Neuronal stem cell (in vitro differentiated cells): Measurements from ENCODE around the gene GAK.

Source experiments
- DNase-seq: peaks from one replicate; pipeline ENCODE4 v3.0.0-alpha.2; 2013; ENCODE audit warnings: low spot score
- H2AFZ ChIP-seq: one replicate; pipeline ENCODE4 v1.6.1; 2013; ENCODE audit warnings: mild to moderate bottlenecking, low read length, inconsistent platforms
- H2AK5ac ChIP-seq: 2 replicates; pipeline ENCODE4 v1.6.1; 2013; ENCODE audit warnings: low read depth, mild to moderate bottlenecking, inconsistent platforms, low read length, moderate library complexity, mixed read lengths
- H2BK120ac ChIP-seq: 2 replicates; pipeline ENCODE4 v1.6.1; 2013; ENCODE audit warnings: low read depth, mild to moderate bottlenecking, inconsistent platforms, low read length, moderate library complexity, mixed read lengths
- H2BK12ac ChIP-seq: one replicate; pipeline ENCODE4 v1.6.1; 2013; ENCODE audit warnings: low read length, inconsistent platforms
- H2BK15ac ChIP-seq: 2 replicates; pipeline ENCODE4 v1.6.1; 2013; ENCODE audit warnings: mild to moderate bottlenecking, low read length, inconsistent platforms, mixed read lengths
- H2BK5ac ChIP-seq: one replicate; pipeline ENCODE4 v1.6.1; 2013; ENCODE audit warnings: inconsistent platforms, mild to moderate bottlenecking, low read length, moderate library complexity
- H3K14ac ChIP-seq: one replicate; pipeline ENCODE4 v1.6.1; 2013; ENCODE audit warnings: low read length, inconsistent platforms
- H3K18ac ChIP-seq: 2 replicates; pipeline ENCODE4 v1.6.1; 2013; ENCODE audit warnings: low read length, inconsistent platforms
- H3K23ac ChIP-seq: 2 replicates; pipeline ENCODE4 v1.6.1; 2013; ENCODE audit warnings: low read depth, mild to moderate bottlenecking, mixed read lengths, low read length, inconsistent platforms; ENCODE audit not compliant: poor library complexity
- H3K27ac ChIP-seq: replicated peaks from 3 replicates; pipeline ENCODE4 v1.5.1; 2013; ENCODE audit warnings: low read length, inconsistent platforms
- H3K27me3 ChIP-seq, 3 experiments: 2 replicates each; pipeline ENCODE4 v1.6.1; 2013; ENCODE audit warnings: low read length in 3 of 3, mild to moderate bottlenecking in 2 of 3, inconsistent platforms in 1 of 3, low read depth in 1 of 3, mixed read lengths in 1 of 3, moderate library complexity in 1 of 3; ENCODE audit not compliant: control insufficient read depth in 3 of 3, insufficient read depth in 3 of 3
- H3K36me3 ChIP-seq, 2 donors: replicated peaks in 1 of 2; 2 replicates each; pipeline ENCODE4 v1.6.1; 2013; ENCODE audit warnings: low read length in 2 of 2; ENCODE audit not compliant: control insufficient read depth in 2 of 2, insufficient read depth in 2 of 2
- H3K4ac ChIP-seq: 2 replicates; pipeline ENCODE4 v1.6.1; 2013; ENCODE audit warnings: inconsistent platforms, mild to moderate bottlenecking, low read length, moderate library complexity
- H3K4me1 ChIP-seq, 2 donors: 1 replicate in 1 of 2; 2 replicates in 1 of 2; pipeline ENCODE4 v1.6.1; 2013; ENCODE audit warnings: low read length in 2 of 2, low read depth in 1 of 2; ENCODE audit not compliant: control insufficient read depth in 2 of 2, insufficient read depth in 1 of 2
- H3K4me2 ChIP-seq: one replicate; pipeline ENCODE4 v1.6.1; 2013; ENCODE audit warnings: mild to moderate bottlenecking, low read length, inconsistent platforms; ENCODE audit not compliant: insufficient read depth, poor library complexity, severe bottlenecking
- H3K4me3 ChIP-seq, 2 donors: 2 replicates each; pipeline ENCODE4 v1.5.1; 2013; ENCODE audit warnings: low read length in 2 of 2, mild to moderate bottlenecking in 2 of 2, inconsistent platforms in 1 of 2, moderate library complexity in 1 of 2
- H3K79me1 ChIP-seq: one replicate; pipeline ENCODE4 v1.6.1; 2013; ENCODE audit warnings: low read depth, mild to moderate bottlenecking, inconsistent platforms, low read length, moderate library complexity
- H3K9ac ChIP-seq: one replicate; pipeline ENCODE4 v1.6.1; 2013; ENCODE audit warnings: mild to moderate bottlenecking, low read depth, low read length, inconsistent platforms; ENCODE audit not compliant: poor library complexity
- H3K9me3 ChIP-seq, 2 donors: replicated peaks in 1 of 2; 2 replicates each; pipeline versions ENCODE3 to v1.6.1; 2013; ENCODE audit warnings: low read length in 2 of 2, mild to moderate bottlenecking in 2 of 2, inconsistent platforms in 1 of 2, low read depth in 1 of 2, mixed read lengths in 1 of 2, moderate library complexity in 1 of 2; ENCODE audit not compliant: control insufficient read depth in 2 of 2, insufficient read depth in 1 of 2
- H4K8ac ChIP-seq: one replicate; pipeline ENCODE4 v1.6.1; 2013; ENCODE audit warnings: low read depth, mild to moderate bottlenecking, inconsistent platforms, low read length, moderate library complexity
- H4K91ac ChIP-seq: one replicate; pipeline ENCODE4 v1.6.1; 2013; ENCODE audit warnings: low read length, low read depth, mild to moderate bottlenecking, inconsistent platforms; ENCODE audit not compliant: poor library complexity
- WGBS, 2 donors: extraction: QIAGEN DNeasy Blood & Tissue Kit; methylation state at CpG; one replicate each; pipeline ENCODE4 v1.1.7; 2013; ENCODE audit warnings: missing lambda C conversion rate in 2 of 2, mixed read lengths in 1 of 2; ENCODE audit not compliant: insufficient read length in 2 of 2, insufficient replicate concordance in 1 of 2; ENCODE audit errors: extremely low coverage in 2 of 2; 5-methylcytosine and 5-hydroxymethylcytosine counted together

Gene GAK

DNA sequence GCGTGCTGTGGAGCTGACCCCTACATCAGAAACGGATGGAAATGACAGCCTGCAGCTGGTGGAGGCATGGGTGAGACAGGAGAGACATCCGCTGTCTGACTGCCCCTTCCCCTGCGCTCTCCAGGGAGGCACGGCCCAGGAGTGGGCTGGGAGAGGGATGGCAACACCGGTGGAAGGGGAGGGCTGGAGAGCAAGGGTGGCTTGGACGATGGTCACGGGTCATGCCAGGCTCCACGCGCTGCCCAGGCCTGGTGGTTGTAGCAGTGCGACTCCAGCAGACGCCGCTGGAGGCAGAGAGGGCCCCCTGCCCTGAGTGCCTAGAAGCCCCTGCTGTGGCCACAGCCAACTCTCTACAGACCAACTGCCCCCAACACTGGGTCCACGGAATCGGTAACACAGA is 47.9 kb downstream of the GAK start:
- no peak overlapping the region for H3K18ac ChIP-seq
- no peak overlapping the region for H3K9ac ChIP-seq
- H3K36me3 ChIP-seq: peaks cover 31 to 94% of the 10 kb centered on the region in 2 donors
- no peak overlapping the region for H2BK15ac ChIP-seq
- no peak overlapping the region for H2BK120ac ChIP-seq
- H2AK5ac ChIP-seq: no peak overlapping the region
- no peak overlapping the region for H2BK12ac ChIP-seq
- H3K4me3 ChIP-seq: peak overlapping the region in 1 of 2 donors; percentile 30
- no peak overlapping the region for H2AFZ ChIP-seq
- WGBS, 2 donors: no CpG with 5 or more reads among the region's 15 CpGs
- no peak overlapping the region for H4K8ac ChIP-seq
- peak overlapping the region; percentile 95 for H3K23ac ChIP-seq
- H3K4ac ChIP-seq: no peak overlapping the region
- H3K27ac ChIP-seq: no peak overlapping the region
- H3K27me3 ChIP-seq: peaks cover 0 to 2% (median 0%) of the 10 kb centered on the region in 3 experiments
- H3K79me1 ChIP-seq: peaks cover 9% of the 10 kb centered on the region
- peaks cover 0 to 10% of the 10 kb centered on the region in 2 donors for H3K9me3 ChIP-seq
- peaks cover 0 to 2% of the 10 kb centered on the region in 2 donors for H3K4me1 ChIP-seq
- DNase-seq: no peak
- no peak overlapping the region for H2BK5ac ChIP-seq
- no peak overlapping the region for H4K91ac ChIP-seq
- no peak overlapping the region for H3K4me2 ChIP-seq
- no peak overlapping the region for H3K14ac ChIP-seq

DNA sequence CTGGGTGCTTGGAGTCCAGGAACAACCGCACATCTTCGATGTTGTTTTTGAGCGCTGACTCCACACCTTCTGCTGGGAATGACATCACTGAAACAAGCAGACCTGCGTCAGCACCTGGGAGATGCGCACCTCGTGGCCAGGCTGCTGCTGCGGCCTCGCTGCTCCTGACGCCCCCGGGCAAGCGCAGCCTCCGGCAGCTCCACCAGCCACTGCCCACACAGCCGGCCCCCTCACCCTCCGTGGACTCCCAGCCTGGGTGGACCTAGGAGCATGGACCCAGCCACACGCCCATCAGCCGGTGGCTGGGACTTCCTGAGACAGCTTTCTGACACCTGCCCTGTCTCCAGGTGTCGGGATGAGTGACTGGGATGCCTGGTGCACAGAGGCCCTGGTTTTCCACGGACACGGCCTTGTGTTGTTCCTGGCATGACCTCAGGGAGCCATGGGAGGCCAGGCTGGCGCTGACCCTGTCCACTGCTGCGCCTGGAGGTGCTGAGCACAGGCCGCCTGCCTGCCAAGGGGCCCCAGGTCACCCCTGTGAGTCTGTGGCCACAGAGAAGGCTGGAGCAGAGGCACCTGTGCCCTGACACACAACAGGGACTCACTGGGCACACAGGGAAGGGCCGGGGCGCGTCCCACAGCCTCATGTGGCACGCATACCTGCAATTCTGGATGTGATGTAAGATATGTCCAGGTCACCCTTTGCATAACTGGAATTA is 48.6 kb downstream of the GAK start:
- H4K8ac ChIP-seq: no peak overlapping the region
- H3K4me1 ChIP-seq: peaks cover 0 to 2% of the 10 kb centered on the region in 2 donors
- H3K4me2 ChIP-seq: peak overlapping the region; percentile 4
- no peak overlapping the region for H3K18ac ChIP-seq
- no peak overlapping the region for H3K4me3 ChIP-seq
- H3K36me3 ChIP-seq: peaks cover 37 to 94% of the 10 kb centered on the region in 2 donors
- H2AK5ac ChIP-seq: no peak overlapping the region
- peaks cover 0 to 2% (median 0%) of the 10 kb centered on the region in 3 experiments for H3K27me3 ChIP-seq
- H3K27ac ChIP-seq: no peak overlapping the region
- peaks cover 9% of the 10 kb centered on the region for H3K79me1 ChIP-seq
- H2AFZ ChIP-seq: no peak overlapping the region
- no peak overlapping the region for H3K9ac ChIP-seq
- peaks cover 0 to 10% of the 10 kb centered on the region in 2 donors for H3K9me3 ChIP-seq
- no peak overlapping the region for H4K91ac ChIP-seq
- DNase-seq: no peak
- H2BK5ac ChIP-seq: peak overlapping the region; percentile 48
- no CpG with 5 or more reads among the region's 26 CpGs for WGBS, 2 donors
- no peak overlapping the region for H3K14ac ChIP-seq
- H2BK120ac ChIP-seq: no peak overlapping the region
- H3K23ac ChIP-seq: no peak overlapping the region
- H2BK12ac ChIP-seq: no peak overlapping the region
- H3K4ac ChIP-seq: no peak overlapping the region
- H2BK15ac ChIP-seq: no peak overlapping the region

DNA sequence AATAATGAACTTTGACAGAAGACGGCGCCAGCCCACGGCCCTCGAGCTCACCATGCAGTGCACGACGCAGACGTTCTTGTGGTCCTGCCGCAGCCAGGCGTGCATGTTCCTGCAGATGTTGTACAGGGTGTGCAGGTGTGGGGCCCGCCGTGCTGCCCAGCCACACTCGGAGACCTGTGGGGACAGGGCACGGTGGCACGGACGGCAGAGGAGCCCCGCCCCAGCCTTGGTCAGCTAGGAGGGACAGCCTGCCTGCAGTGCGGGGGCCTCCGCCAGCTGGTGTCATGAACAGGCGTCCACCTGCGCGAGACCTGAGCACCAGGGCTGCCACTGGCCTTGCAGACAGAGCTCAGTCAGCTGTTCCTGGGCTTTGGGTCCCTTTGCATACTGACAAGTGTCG is 49.5 kb downstream of the GAK start:
- no peak overlapping the region for H2BK12ac ChIP-seq
- H3K4ac ChIP-seq: no peak overlapping the region
- peaks cover 0 to 8% of the 10 kb centered on the region in 2 donors for H3K9me3 ChIP-seq
- peak overlapping the region; percentile 62 for H3K23ac ChIP-seq
- H3K18ac ChIP-seq: peak overlapping the region; percentile 57
- no peak overlapping the region for H4K91ac ChIP-seq
- no peak overlapping the region for H2BK120ac ChIP-seq
- H2BK5ac ChIP-seq: no peak overlapping the region
- peak overlapping the region; percentile 21 for H3K9ac ChIP-seq
- H3K27me3 ChIP-seq: peaks cover 0 to under 1% (median 0%) of the 10 kb centered on the region in 3 experiments
- no peak overlapping the region for H2AFZ ChIP-seq
- H3K4me3 ChIP-seq: no peak overlapping the region
- DNase-seq: no peak
- no peak overlapping the region for H3K27ac ChIP-seq
- H2BK15ac ChIP-seq: no peak overlapping the region
- H4K8ac ChIP-seq: no peak overlapping the region
- peak overlapping the region; percentile 38 for H3K14ac ChIP-seq
- H3K79me1 ChIP-seq: peaks cover 9% of the 10 kb centered on the region
- H3K36me3 ChIP-seq: peaks cover 36 to 93% of the 10 kb centered on the region in 2 donors
- H3K4me2 ChIP-seq: no peak overlapping the region
- H2AK5ac ChIP-seq: no peak overlapping the region
- peaks cover 0 to 2% of the 10 kb centered on the region in 2 donors for H3K4me1 ChIP-seq
- no CpG with 5 or more reads among the region's 22 CpGs for WGBS, 2 donors

- no peak overlapping the region for H2AK5ac ChIP-seq
- no peaks in the 10 kb centered on the region for H3K4me1 ChIP-seq
- WGBS, 2 donors: no CpG with 5 or more reads among the region's 34 CpGs
- DNase-seq: no peak
- H3K14ac ChIP-seq: peak overlapping the region; percentile 6
- H3K23ac ChIP-seq: peak overlapping the region; percentile 65
- H3K9me3 ChIP-seq: no peaks in the 10 kb centered on the region
- H2BK12ac ChIP-seq: no peak overlapping the region
- H4K91ac ChIP-seq: no peak overlapping the region
- no peak overlapping the region for H3K4ac ChIP-seq
- no peaks in the 10 kb centered on the region for H3K27me3 ChIP-seq
- no peak overlapping the region for H2AFZ ChIP-seq
- no peak overlapping the region for H3K4me2 ChIP-seq
- H2BK120ac ChIP-seq: no peak overlapping the region
- peaks cover 32 to 93% of the 10 kb centered on the region in 2 donors for H3K36me3 ChIP-seq
- H3K4me3 ChIP-seq: peak overlapping the region in 1 of 2 donors; percentile 6
- peaks cover 7% of the 10 kb centered on the region for H3K79me1 ChIP-seq
- no peak overlapping the region for H3K18ac ChIP-seq
- no peak overlapping the region for H4K8ac ChIP-seq
- peak overlapping the region; percentile 87 for H2BK5ac ChIP-seq
- H2BK15ac ChIP-seq: no peak overlapping the region
- H3K27ac ChIP-seq: no peak overlapping the region
- H3K9ac ChIP-seq: peak overlapping the region; percentile 44
These were observed 50.4 kb downstream of the GAK start for GRCh38 chr4:881709-882108.
